Kidney epithelial cell (primary cell): ENCODE results near the gene ALKBH7. TPM values are rescaled to one million over a fixed set of nuclear protein-coding genes. Genes with fewer than 3 reads are reported as not detected.
A peak's percentile ranks its signal among the peaks of the same experiment; 100 is the strongest.

ENCODE experiments used
- DNase-seq: peaks from one replicate; pipeline ENCODE4 v3.0.0-alpha.2; 2010; ENCODE audit warnings: low read depth
- H3K27me3 ChIP-seq: 2 replicates; pipeline ENCODE4 v1.6.0; 2011; ENCODE audit warnings: low read length; ENCODE audit not compliant: control insufficient read depth, insufficient read depth
- H3K36me3 ChIP-seq: 2 replicates; pipeline ENCODE4 v1.5.1; 2011; ENCODE audit warnings: low read length; ENCODE audit not compliant: control insufficient read depth, insufficient read depth
- H3K4me3 ChIP-seq: 2 replicates; pipeline ENCODE4 v1.5.1; 2011; ENCODE audit warnings: low read depth, mild to moderate bottlenecking, control low read depth, low read length
- CTCF ChIP-seq: IDR thresholded peaks from 2 replicates; pipeline ENCODE4 v1.5.1; 2011; ENCODE audit warnings: mild to moderate bottlenecking, moderate library complexity, low read length, control low read depth, inconsistent platforms; ENCODE audit not compliant: insufficient read depth, poor library complexity, severe bottlenecking
- total RNA-seq: library from RNA; depleted of rRNA; stranded (reverse); fragments of >200 nt; gene quantifications from 2 replicates; pipeline ENCODE4 v1.2.3, GENCODE V29; 2015

ALKBH7 gene
- 55.1 and 69.7 TPM in 2 replicates for total RNA-seq

- no peak for TF ChIP-seq CTCF
- H3K27me3 ChIP-seq, result no peaks in the 10 kb centered on the region
- H3K4me3 ChIP-seq, result peak within 1 kb of the TSS; percentile 75
- DNase-seq, result peak; percentile 99
- no peaks in the 10 kb centered on the region for H3K36me3 ChIP-seq
Observed at GRCh38 chr19:6372594-6373095, at the start of gene ALKBH7. Gene ALKBH7, plus strand, starts transcription at chr19:6372794. Its CDS starts 27 bp downstream, at chr19:6372821.

- no peak overlapping the region for H3K4me3 ChIP-seq
- DNase-seq, result no peak
- H3K36me3 ChIP-seq, result no peaks in the 10 kb centered on the region
- TF ChIP-seq CTCF, result no peak
- H3K27me3 ChIP-seq, result no peaks in the 10 kb centered on the region
Observed at GRCh38 chr19:6324757-6325156, 47.8 kb upstream of the ALKBH7 start.

DNA sequence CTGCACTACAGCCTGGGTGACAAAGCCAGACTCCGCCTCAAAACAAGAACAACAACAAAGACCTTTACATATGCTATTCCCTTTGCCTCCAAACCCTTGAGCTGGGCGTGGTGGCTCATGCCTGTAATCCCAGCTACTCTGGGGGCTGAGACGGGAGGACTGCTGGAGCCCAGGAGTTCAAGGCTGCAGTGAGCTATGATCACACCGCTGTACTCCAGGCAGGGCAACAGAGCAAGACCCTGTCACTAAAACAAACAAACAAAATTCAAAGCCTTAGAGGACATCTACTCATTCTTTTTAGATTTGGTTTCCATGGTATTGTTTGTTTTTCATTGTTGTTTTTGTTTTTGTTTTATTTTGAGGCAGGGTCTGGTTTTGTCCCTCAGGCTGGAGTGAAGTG lies 47.0 kb upstream of the ALKBH7 start:
- Histone ChIP-seq H3K36me3 (no peaks in the 10 kb centered on the region), H3K4me3 (no peak overlapping the region), H3K27me3 (no peaks in the 10 kb centered on the region)
- DNase-seq, result no peak
- TF ChIP-seq CTCF, result no peak

GRCh38 chr19:6326815-6327214 lies 45.8 kb upstream of the ALKBH7 start:
- TF ChIP-seq CTCF, result no peak
- Histone ChIP-seq H3K4me3 (no peak overlapping the region), H3K36me3 (no peaks in the 10 kb centered on the region), H3K27me3 (no peaks in the 10 kb centered on the region)
- no peak for DNase-seq

GRCh38 chr19:6333439-6333838 lies 39.2 kb upstream of the ALKBH7 start, which contains the start of gene ACER1:
Gene ACER1, minus strand, starts transcription at chr19:6333612. Its CDS starts 61 bp downstream, at chr19:6333551.
- no peak for DNase-seq
- H3K27me3 ChIP-seq, result no peaks in the 10 kb centered on the region
- no peak for TF ChIP-seq CTCF
- H3K4me3 ChIP-seq, result no peak within 1 kb of the TSS
- no peaks in the 10 kb centered on the region for H3K36me3 ChIP-seq

- Histone ChIP-seq H3K4me3 (no peak overlapping the region), H3K36me3 (no peaks in the 10 kb centered on the region), H3K27me3 (no peaks in the 10 kb centered on the region)
- no peak for TF ChIP-seq CTCF
- DNase-seq, result no peak
Observed at GRCh38 chr19:6334490-6335285, 37.9 kb upstream of the ALKBH7 start.
